HCT116 (cell line): ENCODE results near the gene P4HA1.

Experiments
- EZH2 ChIP-seq: fragments of 200-600 bp; sonication (generic); IDR thresholded peaks from 2 replicates; pipeline ENCODE4 v1.6.1; 2017; ENCODE audit warnings: antibody characterized with exemption, mixed run types
- TF ChIP-seq, protein P1 (sequence below), 3 experiments: fragments of 200-600 bp in 1 of 3; sonication (generic) in 1 of 3; IDR thresholded peaks in 2 of 3; conservative IDR thresholded peaks in 1 of 3; 2 replicates each; pipeline ENCODE4 v1.5.1; 2012 to 2017; ENCODE audit warnings: low read depth in 2 of 3, low read length in 2 of 3, antibody characterized with exemption in 1 of 3, borderline replicate concordance in 1 of 3, control low read depth in 1 of 3, mild to moderate bottlenecking in 1 of 3, mixed read lengths in 1 of 3, mixed run types in 1 of 3, moderate library complexity in 1 of 3; ENCODE audit not compliant: insufficient read depth in 1 of 3

GRCh38 chr10:73136627-73137026 lies 40.0 kb upstream of the P4HA1 start:
- TF ChIP-seq EZH2 = no peak
- TF ChIP-seq, protein P1, sequence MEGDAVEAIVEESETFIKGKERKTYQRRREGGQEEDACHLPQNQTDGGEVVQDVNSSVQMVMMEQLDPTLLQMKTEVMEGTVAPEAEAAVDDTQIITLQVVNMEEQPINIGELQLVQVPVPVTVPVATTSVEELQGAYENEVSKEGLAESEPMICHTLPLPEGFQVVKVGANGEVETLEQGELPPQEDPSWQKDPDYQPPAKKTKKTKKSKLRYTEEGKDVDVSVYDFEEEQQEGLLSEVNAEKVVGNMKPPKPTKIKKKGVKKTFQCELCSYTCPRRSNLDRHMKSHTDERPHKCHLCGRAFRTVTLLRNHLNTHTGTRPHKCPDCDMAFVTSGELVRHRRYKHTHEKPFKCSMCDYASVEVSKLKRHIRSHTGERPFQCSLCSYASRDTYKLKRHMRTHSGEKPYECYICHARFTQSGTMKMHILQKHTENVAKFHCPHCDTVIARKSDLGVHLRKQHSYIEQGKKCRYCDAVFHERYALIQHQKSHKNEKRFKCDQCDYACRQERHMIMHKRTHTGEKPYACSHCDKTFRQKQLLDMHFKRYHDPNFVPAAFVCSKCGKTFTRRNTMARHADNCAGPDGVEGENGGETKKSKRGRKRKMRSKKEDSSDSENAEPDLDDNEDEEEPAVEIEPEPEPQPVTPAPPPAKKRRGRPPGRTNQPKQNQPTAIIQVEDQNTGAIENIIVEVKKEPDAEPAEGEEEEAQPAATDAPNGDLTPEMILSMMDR (IDR thresholded peaks at IDR 0.05 in 2 of 3, conservative IDR thresholded peaks at IDR 0.05 in 1 of 3; ENCODE audit: borderline replicate concordance in 1 of 3, insufficient read depth in 1 of 3, low read depth in 2 of 3, low read length in 2 of 3) = no peak
